AG09309 (cell line): Measurements from ENCODE around the gene RASIP1.

Source experiments
- DNase-seq: peaks from one replicate; pipeline ENCODE4 v3.0.0-alpha.2; 2010; ENCODE audit warnings: low read depth
- H3K4me3 ChIP-seq: 2 replicates; pipeline ENCODE4 v1.5.1; 2011; ENCODE audit warnings: mild to moderate bottlenecking, low read depth, low read length, moderate library complexity; ENCODE audit not compliant: control insufficient read depth
- CTCF ChIP-seq: IDR thresholded peaks from 2 replicates; pipeline ENCODE4 v1.5.1; 2011; ENCODE audit warnings: mild to moderate bottlenecking, low read depth, low read length, inconsistent platforms; ENCODE audit not compliant: insufficient read depth, control insufficient read depth; ENCODE audit errors: missing control alignments

The RASIP1 gene

GRCh38 chr19:48741129-48741999, 954 bp upstream of the RASIP1 start:
- H3K4me3 ChIP-seq: no peak overlapping the region
- TF ChIP-seq CTCF: no peak
- no peak for DNase-seq

- H3K4me3 ChIP-seq: no peak overlapping the region
- no peak for TF ChIP-seq CTCF
- DNase-seq: no peak
Measured at GRCh38 chr19:48739404-48740163, 826 bp downstream of the RASIP1 start.

- no peak for DNase-seq
- H3K4me3 ChIP-seq: no peak overlapping the region
- TF ChIP-seq CTCF: peak; percentile 15
Measured at GRCh38 chr19:48738557-48739403, 1.6 kb downstream of the RASIP1 start.

DNA sequence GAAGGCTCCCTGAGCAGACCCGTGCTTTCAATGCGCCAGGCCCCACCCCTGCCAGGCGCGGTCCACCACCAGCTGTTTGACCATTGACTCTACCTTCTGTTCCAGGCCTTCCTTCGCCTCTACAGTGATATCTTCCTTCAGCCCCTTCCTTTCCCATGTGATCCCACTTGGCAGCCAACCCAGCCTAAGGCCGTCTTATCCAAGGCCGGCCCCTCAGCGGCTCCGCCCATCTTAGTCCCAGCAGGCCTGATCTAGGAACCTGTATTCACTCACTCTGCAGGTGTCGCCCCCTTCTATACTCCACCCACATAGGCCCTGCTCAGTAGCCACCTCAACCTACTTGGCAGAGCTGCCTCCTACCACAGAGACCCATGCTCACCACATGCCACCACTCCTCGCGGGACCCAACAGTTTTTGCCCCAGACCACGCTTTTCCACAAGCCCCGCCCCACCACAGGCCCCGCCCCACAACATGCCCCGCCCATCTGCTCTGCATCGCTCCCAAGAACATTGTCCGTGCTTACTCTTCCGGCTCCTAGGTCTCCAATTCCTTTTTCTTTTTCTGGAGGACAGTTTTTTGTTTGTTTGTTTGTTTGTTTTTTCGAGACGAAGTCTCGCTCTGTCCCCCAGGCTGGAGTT, 2.9 kb downstream of the RASIP1 start:
- DNase-seq: no peak
- TF ChIP-seq CTCF: no peak
- no peak overlapping the region for H3K4me3 ChIP-seq

DNA sequence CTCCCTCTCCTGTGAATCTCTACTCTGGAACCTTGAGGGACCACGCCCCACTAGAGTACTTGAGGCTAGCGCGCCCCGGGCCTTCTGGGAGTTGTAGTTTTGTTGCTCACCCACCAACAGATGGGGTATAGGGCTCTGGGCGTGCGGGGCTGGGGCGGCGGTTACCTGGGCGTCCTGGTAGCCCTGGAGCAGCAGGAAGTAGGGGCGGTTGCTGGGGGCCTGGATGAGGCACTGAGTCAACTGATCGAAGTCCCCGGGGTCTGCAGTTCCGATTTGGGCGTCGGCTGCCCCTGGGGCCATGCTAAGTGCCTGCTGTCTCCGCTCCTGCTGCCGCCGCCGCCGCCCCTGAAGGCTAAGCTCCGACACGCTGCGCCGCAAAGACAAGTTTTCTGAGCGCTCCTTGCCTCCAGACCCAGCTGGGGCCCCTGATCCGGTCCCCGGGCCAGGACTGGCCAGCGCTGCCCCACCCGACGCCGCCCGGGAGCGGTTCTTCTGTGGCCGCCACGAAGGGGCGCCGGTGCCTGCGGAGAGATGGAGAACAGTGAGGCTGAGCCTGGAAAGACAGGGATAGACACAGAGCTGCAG, 5.3 kb downstream of the RASIP1 start:
- DNase-seq: no peak
- no peak overlapping the region for H3K4me3 ChIP-seq

More for the DNA sequence above, 5.3 kb downstream of the RASIP1 start:
- TF ChIP-seq CTCF: no peak
